ENCODE data around the gene PPP4C.

GRCh38 chr16:30031477-30031918, 44.3 kb upstream of the PPP4C start:
- TF ChIP-seq EZH2 (IDR thresholded peaks at IDR 0.05) (no peak), FOXP2 (optimal IDR thresholded peaks at IDR 0.05; ENCODE audit: control extremely low read depth, extremely low read length, insufficient read depth) (no peak), POLR2AphosphoS5 (IDR thresholded peaks at IDR 0.05; ENCODE audit: borderline replicate concordance, low read depth, low read length) (no peak)
